GM21529 (cell line): ENCODE measurements around the gene WDR87.

ENCODE experiments used
- ATAC-seq: cut with Tn5 transposase; IDR thresholded peaks from one replicate; pipeline ENCODE4 v1.9.1; 2021; ENCODE audit not compliant: unreplicated experiment

WDR87 gene

DNA sequence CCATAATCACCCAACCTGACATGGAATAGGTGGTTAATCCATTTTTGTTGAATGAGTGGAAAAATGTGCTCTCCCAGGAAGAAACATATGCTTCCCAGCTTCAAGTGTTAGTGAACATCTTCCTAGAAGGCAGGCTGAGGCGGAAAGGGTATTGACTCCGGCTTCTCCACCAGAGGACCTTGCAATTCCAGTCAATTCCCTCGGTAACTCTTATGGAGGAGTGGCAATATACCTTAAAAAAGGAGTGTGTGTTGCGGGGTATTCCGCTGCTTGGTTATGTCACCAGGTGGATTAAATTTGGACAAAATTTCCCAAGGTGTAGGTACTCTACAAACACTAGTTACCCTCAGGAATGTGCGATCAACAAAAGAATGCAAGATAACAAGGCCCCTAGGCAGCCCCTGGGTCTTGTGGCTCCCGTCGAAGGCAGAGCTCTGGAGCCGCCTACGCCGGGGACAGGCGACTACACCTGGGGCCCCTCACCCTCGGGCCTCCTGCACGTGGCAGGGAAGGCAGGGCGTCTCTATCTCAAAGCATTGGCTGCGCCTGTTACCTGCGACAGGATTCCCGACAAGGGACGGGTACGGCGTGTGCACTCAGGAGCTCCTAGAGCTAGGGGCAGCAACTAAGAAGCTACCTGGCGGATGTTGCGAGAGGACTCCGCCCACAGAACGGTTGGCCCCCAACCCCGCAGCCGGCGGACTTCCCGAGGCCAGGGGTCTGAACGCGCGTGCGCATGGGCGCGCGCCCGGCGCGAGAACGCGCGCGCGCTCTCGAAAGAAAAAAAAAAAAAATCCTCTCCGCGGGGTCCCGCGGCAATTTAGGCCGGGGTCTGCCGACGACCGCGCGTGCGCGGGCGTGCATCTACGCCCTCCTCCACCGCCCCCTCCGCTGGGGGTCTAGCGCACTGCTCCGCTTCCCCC, at the start of gene WDR87:
Gene WDR87, minus strand, starts transcription at position 649 of the 923 bp plus-strand sequence. CDS start 8,355 bp downstream, outside the sequence.
- no peak for ATAC-seq

- ATAC-seq, result no peak
Observed at GRCh38 chr19:37955986-37956385, 49.6 kb upstream of the WDR87 start.

- ATAC-seq, result no peak
Observed at GRCh38 chr19:37954421-37954874, 48.1 kb upstream of the WDR87 start.

- ATAC-seq, result no peak
Observed at GRCh38 chr19:37953918-37954303, 47.5 kb upstream of the WDR87 start.

DNA sequence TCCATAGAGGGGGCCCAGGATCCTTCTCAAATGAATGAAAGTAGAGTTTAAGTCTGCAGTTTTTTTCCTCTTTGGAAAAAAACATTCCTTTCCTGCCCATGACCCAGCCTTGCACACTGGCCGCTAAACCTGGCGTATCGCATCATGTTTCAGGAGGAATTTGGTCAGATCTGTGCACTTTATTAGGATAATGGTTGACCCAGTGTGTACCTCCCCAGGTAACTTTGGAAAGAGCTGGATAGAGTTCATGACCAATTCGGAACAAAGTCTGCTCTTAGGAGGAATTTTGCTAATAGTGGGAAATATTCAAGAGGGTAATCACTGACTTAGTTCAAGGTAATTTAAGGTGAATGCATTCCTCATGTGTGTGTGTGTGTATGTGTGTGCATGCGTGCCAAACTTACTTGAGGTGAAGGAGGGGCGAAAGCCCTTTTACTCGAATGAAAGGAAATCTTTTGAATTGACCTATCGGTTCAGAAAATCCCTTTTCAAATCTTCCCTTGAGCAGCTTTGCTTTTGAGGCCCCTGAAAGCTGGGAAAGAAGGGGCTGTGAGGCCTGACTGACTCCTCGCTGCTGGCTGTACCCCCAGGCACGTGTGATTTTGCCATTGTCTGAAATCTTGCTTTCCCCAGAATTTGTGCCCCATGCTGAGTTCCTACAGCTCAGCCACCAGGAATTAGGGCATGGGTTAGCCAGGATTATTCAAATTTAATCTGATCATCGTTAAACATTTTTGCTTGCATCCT, 47.0 kb upstream of the WDR87 start:
- ATAC-seq, result no peak

DNA sequence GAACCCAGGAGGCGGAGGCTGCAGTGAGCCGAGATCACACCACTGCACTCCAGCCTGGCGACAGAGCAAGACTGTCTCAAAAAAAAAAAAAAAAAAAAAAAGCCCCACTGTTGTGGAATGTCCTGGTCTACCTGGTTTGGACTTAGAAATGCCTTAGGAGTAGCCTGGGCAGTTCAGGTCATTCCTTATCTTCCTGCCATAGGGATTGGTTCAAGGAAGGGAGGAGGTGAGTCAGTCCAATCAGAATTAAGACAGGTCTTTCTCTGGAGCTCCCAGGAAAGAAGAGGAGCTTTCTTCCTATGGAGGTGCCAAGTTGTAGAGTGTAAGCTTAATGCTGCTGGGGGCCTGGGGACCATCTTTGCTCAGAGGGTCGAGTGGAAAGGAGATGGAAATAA, 45.4 kb upstream of the WDR87 start:
- no peak for ATAC-seq

DNA sequence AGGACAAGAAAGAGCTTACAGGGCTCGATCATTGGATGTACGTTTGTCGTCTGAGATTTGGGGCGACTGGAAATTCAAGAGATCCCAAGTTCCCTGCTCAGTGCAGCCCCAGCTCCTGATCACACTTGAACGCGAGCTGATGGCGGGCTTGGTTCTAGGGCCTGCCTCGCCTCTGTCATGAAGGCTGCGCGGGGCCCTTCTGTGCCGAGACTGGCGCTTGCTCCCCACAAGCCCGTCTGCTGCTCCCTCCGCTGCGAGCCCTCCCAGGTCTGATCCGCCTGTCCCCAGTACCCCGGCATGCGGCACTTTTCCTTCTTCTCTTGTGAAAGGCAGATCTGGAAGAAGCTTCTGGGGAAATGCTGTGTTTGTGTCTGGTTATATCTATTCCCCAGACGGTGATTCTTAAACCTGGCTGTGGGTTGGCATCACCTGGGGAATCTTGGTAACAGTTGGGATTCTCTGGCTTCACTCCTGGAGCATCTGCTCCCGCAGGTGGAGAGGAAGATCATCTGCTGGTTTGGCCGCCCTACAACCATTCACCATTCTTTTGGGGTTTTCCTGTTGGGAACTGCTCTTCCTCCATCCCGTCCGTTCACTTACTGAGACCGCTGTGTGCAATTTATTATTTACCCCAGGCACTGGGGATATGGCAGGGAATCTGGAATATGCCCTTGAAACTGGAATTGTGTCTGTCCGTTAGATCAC, 44.2 kb upstream of the WDR87 start:
- ATAC-seq, result no peak

DNA sequence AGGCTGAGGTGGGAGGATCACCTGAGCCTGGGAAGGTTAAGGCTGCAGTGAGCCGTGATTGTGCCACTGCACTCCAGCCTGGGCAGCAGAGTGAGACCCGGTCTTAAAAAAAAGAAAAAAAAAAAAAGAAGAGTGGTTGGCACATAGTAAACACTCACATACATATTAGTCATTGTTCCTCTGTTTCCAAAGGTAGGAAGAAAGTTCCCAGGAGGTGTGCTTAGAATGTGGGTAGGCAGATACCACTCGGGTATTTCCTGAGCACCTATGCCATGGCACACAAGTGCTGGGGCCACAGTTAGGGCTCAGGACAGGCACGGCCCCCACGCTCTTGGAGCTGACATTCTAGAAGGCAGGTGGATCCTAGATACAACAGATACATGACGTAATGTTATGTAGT, 42.0 kb upstream of the WDR87 start:
- ATAC-seq, result no peak

DNA sequence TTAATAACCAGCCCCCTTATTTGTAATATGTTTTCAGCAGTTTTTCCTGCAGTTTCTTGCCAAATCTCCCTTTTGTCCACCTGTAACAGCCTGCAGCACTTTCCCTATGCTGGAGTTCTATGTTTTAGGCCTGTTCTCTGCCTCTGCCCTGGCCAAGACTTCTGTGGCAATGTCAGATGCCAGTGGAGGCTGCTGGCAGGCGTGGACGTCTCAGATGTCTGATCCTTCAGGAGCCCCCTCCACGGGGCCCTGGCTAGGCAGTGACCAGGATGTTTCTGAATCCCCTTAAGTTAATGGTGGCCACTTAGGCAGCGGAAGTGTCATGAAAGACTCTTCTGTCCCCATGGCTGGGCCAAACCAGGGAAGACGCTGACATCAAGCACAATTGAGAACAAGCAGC, 41.4 kb upstream of the WDR87 start:
- no peak for ATAC-seq

DNA sequence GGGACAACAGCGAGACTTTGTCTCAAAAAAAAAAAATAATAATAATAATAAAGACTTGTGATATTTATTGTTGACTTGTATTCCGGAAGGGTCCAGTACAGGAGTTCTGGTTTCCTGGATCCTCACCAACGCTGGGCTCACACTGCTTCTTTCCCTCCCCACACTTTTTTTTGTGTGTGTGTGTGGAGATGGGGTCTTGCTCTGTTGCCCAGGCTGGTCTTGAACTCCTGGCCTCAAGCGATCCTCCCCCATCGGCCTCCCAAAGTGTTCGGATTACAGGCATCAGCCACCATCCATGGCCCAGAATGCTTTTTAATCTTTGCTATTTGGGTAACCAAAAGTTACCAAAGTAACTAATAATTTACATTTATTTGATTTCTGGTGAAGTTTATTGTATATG, 39.7 kb upstream of the WDR87 start:
- ATAC-seq, result no peak

- ATAC-seq, result no peak
Observed at GRCh38 chr19:37943480-37943879, 37.1 kb upstream of the WDR87 start.

DNA sequence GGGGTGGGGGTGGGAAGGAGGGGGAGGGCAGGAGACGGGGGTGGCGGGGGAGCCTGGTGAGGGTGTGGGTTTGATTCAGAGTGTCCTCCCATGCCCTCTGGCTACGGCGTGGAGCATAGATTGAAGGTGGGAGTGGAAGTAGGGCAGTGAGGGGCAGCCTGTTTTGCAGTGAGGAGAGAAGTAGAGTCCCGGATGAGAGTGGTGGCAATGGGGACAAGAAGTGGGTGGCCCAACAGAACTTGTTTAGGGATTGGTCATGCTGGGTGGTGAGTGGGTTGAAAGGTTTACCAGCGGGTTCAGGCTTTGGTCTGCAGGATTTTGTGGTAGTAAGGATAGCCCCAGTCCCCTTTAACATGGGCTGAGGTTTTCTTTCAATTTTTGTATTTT, 36.1 kb upstream of the WDR87 start:
- no peak for ATAC-seq

DNA sequence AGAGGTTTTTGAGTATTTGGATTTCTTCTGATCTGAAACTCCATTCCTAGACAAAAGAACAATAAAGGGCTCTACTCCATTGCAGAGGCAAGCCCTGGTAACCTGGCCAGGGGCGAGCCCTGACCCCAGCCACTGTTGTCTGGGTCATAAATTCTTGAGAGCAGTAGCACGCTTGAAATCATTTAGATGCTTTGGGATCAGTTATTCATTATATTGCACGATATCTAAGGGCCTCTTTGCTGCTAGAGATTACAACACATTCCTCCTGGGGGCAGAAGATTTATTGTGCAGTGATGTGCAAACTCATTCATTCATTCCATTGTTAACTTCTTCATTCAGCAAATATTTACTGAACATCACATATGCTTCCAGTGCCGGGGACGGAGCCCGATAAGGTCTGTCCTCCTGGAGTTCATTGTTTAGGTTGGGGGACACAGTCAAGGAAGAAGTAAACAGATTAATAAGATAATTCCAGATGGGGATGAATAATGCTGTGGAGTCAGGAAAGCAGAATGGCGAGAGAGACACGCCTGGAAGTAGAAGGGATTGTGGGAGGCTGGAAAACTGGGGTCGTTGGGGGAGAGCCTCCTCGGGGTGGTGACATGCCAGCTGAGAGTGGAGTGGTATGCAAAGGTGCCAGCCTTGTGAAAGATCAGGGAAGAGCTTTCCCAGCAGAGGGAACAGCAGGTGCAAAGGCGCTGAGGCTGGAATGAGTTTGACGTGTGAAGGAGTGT, 35.6 kb upstream of the WDR87 start:
- ATAC-seq, result no peak

GRCh38 chr19:37938353-37938752, 32.0 kb upstream of the WDR87 start:
- no peak for ATAC-seq

- no peak for ATAC-seq
Observed at GRCh38 chr19:37936886-37937285, 30.5 kb upstream of the WDR87 start.

- ATAC-seq, result no peak
Observed at GRCh38 chr19:37936166-37936565, 29.8 kb upstream of the WDR87 start.

- ATAC-seq, result no peak
Observed at GRCh38 chr19:37935341-37935740, 28.9 kb upstream of the WDR87 start.

GRCh38 chr19:37933937-37934358, 27.6 kb upstream of the WDR87 start:
- no peak for ATAC-seq

- ATAC-seq, result no peak
Observed at GRCh38 chr19:37932985-37933936, 26.9 kb upstream of the WDR87 start.
